ENCODE measurements around the gene PRIM1.

PRIM1 gene

GRCh38 chr12:56688846-56689109 is 63.3 kb downstream of the PRIM1 start:
- in situ Hi-C loops (cut with MboI; ENCODE audit: low pct_unique_long_range_greater_than_20kb, low sequenced_read_pairs, unreplicated experiment): no loop called here
- DNase-seq (ENCODE audit: low spot score): peak; percentile 61
- TF ChIP-seq, protein P1, sequence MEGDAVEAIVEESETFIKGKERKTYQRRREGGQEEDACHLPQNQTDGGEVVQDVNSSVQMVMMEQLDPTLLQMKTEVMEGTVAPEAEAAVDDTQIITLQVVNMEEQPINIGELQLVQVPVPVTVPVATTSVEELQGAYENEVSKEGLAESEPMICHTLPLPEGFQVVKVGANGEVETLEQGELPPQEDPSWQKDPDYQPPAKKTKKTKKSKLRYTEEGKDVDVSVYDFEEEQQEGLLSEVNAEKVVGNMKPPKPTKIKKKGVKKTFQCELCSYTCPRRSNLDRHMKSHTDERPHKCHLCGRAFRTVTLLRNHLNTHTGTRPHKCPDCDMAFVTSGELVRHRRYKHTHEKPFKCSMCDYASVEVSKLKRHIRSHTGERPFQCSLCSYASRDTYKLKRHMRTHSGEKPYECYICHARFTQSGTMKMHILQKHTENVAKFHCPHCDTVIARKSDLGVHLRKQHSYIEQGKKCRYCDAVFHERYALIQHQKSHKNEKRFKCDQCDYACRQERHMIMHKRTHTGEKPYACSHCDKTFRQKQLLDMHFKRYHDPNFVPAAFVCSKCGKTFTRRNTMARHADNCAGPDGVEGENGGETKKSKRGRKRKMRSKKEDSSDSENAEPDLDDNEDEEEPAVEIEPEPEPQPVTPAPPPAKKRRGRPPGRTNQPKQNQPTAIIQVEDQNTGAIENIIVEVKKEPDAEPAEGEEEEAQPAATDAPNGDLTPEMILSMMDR (IDR thresholded peaks at IDR 0.05; ENCODE audit: extremely low read depth, insufficient read depth, missing control alignments): no peak

GRCh38 chr12:56688129-56688845 is 63.8 kb downstream of the PRIM1 start, which contains the start of gene PTGES3:
TSS of gene PTGES3 (minus strand) at chr12:56688284. CDS start at chr12:56687999, 285 bp downstream.
- in situ Hi-C loops (cut with MboI; ENCODE audit: low pct_unique_long_range_greater_than_20kb, low sequenced_read_pairs, unreplicated experiment): no loop called here
- TF ChIP-seq, protein P1 (IDR thresholded peaks at IDR 0.05; ENCODE audit: extremely low read depth, insufficient read depth, missing control alignments): no peak
- DNase-seq (ENCODE audit: low spot score): peak; percentile 95

DNA sequence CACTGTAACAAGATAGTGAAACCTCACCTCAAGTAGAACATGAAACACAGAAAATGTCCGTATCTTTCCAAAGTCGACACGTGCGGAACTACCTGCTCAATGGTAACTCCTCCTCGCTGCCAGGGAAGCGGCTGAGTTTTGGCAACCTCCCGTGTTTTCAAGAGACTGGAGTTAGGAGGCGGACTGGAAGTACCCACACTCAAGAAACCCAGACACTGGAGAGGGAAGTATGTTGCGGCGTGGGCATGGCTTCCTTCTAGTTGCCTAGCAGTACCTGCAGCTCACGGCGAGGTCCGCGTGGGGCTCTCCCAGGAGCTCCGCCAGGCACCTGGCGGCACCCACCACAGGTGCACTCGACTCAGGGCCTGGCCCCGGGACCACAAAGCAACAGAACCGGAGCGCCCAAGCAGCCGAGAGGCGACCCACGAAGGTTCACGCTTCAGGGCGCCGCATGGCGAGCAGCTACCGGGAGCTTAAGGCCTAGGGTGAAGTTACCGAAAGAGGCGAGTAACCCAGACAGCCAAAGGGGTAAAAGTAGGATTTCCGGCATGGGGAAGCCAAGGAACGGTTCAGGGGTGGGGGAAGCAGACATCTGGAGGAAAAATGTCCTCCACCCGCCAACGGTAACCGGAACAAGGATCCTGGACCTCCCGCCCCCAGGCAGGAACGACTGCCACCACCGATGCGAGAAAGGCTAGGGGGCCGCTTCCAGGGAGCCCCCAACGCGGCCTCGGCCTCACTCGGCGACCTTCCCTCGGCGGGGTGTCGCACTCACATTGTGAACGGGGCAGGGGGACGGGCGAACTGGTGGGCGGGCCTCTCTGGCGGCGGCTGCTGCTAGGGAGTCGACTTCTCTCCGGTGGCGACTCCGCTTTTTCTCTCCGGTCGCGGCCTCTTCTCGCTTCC is 64.6 kb downstream of the PRIM1 start:
- TF ChIP-seq, protein P1 (IDR thresholded peaks at IDR 0.05; ENCODE audit: extremely low read depth, insufficient read depth, missing control alignments): no peak
- DNase-seq (ENCODE audit: low spot score): peak; percentile 21
- in situ Hi-C loops (cut with MboI; ENCODE audit: low pct_unique_long_range_greater_than_20kb, low sequenced_read_pairs, unreplicated experiment): no loop called here

DNA sequence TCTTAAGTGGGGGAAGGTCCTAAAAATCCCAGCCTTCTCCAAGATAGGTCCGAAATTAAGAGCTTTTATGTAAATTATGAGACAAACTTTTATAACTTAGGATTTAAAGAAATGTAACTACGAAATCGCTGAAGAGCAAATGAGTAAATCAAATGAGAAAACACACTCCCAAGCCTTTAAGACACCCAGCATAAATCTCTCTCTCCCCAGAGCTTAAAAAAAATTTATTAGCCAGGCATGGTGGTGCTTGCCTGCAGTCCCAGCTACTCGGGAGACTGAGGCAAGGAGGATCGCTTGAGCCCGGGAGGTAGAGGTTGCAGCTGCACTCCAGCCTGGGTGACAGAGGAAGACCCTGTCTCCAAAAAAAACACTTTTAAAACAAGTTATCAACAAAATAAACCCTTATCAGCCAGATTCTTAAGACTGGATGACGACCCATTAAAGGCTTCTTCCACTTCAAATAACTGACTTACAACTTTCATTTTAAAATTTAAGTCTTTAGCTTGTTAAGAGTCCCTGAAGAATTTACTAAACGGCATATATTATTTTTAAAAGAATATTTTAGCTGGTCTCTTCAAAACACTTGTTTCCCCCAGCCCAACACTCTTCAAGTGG is 67.3 kb downstream of the PRIM1 start:
- in situ Hi-C loops (cut with MboI; ENCODE audit: low pct_unique_long_range_greater_than_20kb, low sequenced_read_pairs, unreplicated experiment): no loop called here
- DNase-seq (ENCODE audit: low spot score): no peak
- TF ChIP-seq, protein P1 (IDR thresholded peaks at IDR 0.05; ENCODE audit: extremely low read depth, insufficient read depth, missing control alignments): no peak

GRCh38 chr12:56682323-56682722 is 69.8 kb downstream of the PRIM1 start:
- in situ Hi-C loops (cut with MboI; ENCODE audit: low pct_unique_long_range_greater_than_20kb, low sequenced_read_pairs, unreplicated experiment): no loop called here
- TF ChIP-seq, protein P1 (IDR thresholded peaks at IDR 0.05; ENCODE audit: extremely low read depth, insufficient read depth, missing control alignments): no peak
- no peak for DNase-seq (ENCODE audit: low spot score)
